SU-DHL-6 (cell line): ENCODE results near the gene OLFML2B.

Source experiments
- H2AFZ ChIP-seq: fragments of 200-600 bp; sonication (generic); 2 replicates; pipeline ENCODE4 v1.6.1; 2014; ENCODE audit warnings: low read depth, mild to moderate bottlenecking, moderate library complexity, mixed read lengths, antibody characterized with exemption, low read length; ENCODE audit not compliant: severe bottlenecking
- H3F3A ChIP-seq: fragments of 200-600 bp; shearing (Covaris generic); 2 replicates; pipeline ENCODE4 v1.6.0; 2016; ENCODE audit warnings: antibody characterized with exemption, mild to moderate bottlenecking; ENCODE audit not compliant: insufficient read depth
- H3K27ac ChIP-seq: fragments of 200-600 bp; sonication (generic); 2 replicates; pipeline ENCODE4 v1.5.1; 2016; ENCODE audit warnings: low read depth, mild to moderate bottlenecking, low read length, moderate library complexity, mixed read lengths
- H3K27me3 ChIP-seq: fragments of 200-600 bp; sonication (generic), shearing (Covaris generic); 2 replicates; pipeline ENCODE4 v1.6.0; 2014; ENCODE audit warnings: mild to moderate bottlenecking, low read length
- H3K36me3 ChIP-seq: fragments of 200-600 bp; sonication (generic); 2 replicates; pipeline ENCODE4 v1.6.1; 2014; ENCODE audit warnings: mild to moderate bottlenecking, low read length, mixed read lengths
- H3K4me2 ChIP-seq: fragments of 300-600, 200-600 bp; shearing (Covaris generic), sonication (generic); 2 replicates; pipeline ENCODE4 v1.6.0; 2014; ENCODE audit warnings: low read length, low read depth, mild to moderate bottlenecking; ENCODE audit not compliant: poor library complexity, severe bottlenecking
- H3K4me3 ChIP-seq: fragments of 200-600 bp; sonication (generic); 2 replicates; pipeline ENCODE4 v1.5.1; 2014; ENCODE audit warnings: antibody characterized with exemption, low read length, mild to moderate bottlenecking, mixed read lengths; ENCODE audit not compliant: insufficient read depth, poor library complexity, severe bottlenecking
- H3K79me2 ChIP-seq: fragments of 200-600 bp; sonication (generic); 2 replicates; pipeline ENCODE4 v1.6.1; 2014; ENCODE audit warnings: mild to moderate bottlenecking, low read length, moderate library complexity; ENCODE audit not compliant: insufficient read depth
- H3K9ac ChIP-seq: fragments of 200-600 bp; sonication (generic); 2 replicates; pipeline ENCODE4 v1.7.0; 2014; ENCODE audit warnings: mild to moderate bottlenecking, low read length
- H3K9me2 ChIP-seq: fragments of 200-600 bp; sonication (generic); replicated peaks from 2 replicates; pipeline ENCODE4 v1.6.1; 2014; ENCODE audit warnings: low read length; ENCODE audit not compliant: insufficient read depth
- H3K9me3 ChIP-seq: fragments of 200-600 bp; sonication (generic); 2 replicates; pipeline ENCODE4 v1.6.1; 2014; ENCODE audit warnings: low read length, mixed read lengths; ENCODE audit not compliant: insufficient read depth
- H4K20me1 ChIP-seq: fragments of 200-600 bp; sonication (generic); 2 replicates; pipeline ENCODE4 v1.6.1; 2014; ENCODE audit warnings: low read depth, mild to moderate bottlenecking, antibody characterized with exemption, low read length, moderate library complexity, mixed read lengths
- EZH2phosphoT487 ChIP-seq: fragments of 200-600 bp; sonication (generic), shearing (Covaris generic); conservative IDR thresholded peaks from 2 replicates; pipeline ENCODE4 v1.6.1; 2018; ENCODE audit warnings: mild to moderate bottlenecking, antibody characterized with exemption, low read length, moderate library complexity, mixed read lengths
- TF ChIP-seq, protein P1 (sequence below): fragments of 200-600 bp; sonication (generic); IDR thresholded peaks from one replicate; pipeline ENCODE4 v1.5.1; 2017; ENCODE audit warnings: antibody characterized with exemption, mild to moderate bottlenecking, low read length, moderate library complexity; ENCODE audit not compliant: insufficient read depth, poor library complexity, severe bottlenecking

Gene OLFML2B

DNA sequence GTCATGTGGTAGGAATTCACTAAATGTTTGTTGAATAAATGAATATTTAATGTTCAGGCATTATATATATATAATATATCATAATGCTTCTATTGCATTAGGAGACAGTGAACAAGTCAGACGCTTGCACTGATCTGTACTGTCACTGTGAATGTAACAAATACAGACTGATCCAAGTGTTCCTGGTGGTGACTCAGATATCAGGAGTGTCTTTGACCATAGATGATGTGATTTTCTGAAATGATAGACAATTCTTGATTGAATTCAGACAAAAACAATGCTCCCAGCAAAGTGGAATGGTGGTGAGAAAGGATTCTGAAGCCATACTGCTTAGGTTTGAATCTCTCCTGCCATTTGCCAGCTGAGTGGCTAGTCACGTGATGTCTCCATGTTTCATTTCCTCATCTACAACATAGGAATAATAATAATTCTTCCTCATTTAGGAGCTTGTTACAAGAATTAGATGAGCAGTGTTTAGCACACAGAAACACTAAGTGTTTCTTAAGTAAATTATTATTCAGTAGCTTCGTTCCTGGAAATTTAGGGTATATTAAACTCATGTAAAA is 71.0 kb downstream of the OLFML2B start:
- Histone ChIP-seq H2AFZ (no peak overlapping the region), H3K9ac (no peak overlapping the region), H3K9me3 (no peaks in the 10 kb centered on the region), H3K27ac (no peak overlapping the region), H3K4me3 (no peak overlapping the region), H3K9me2 (no peaks in the 10 kb centered on the region), H3K79me2 (no peaks in the 10 kb centered on the region), H3K4me2 (no peak overlapping the region), H4K20me1 (no peaks in the 10 kb centered on the region), H3K36me3 (no peaks in the 10 kb centered on the region), H3K27me3 (no peaks in the 10 kb centered on the region), H3F3A (no peaks in the 10 kb centered on the region)
- no peak for TF ChIP-seq EZH2phosphoT487
- TF ChIP-seq, protein P1, sequence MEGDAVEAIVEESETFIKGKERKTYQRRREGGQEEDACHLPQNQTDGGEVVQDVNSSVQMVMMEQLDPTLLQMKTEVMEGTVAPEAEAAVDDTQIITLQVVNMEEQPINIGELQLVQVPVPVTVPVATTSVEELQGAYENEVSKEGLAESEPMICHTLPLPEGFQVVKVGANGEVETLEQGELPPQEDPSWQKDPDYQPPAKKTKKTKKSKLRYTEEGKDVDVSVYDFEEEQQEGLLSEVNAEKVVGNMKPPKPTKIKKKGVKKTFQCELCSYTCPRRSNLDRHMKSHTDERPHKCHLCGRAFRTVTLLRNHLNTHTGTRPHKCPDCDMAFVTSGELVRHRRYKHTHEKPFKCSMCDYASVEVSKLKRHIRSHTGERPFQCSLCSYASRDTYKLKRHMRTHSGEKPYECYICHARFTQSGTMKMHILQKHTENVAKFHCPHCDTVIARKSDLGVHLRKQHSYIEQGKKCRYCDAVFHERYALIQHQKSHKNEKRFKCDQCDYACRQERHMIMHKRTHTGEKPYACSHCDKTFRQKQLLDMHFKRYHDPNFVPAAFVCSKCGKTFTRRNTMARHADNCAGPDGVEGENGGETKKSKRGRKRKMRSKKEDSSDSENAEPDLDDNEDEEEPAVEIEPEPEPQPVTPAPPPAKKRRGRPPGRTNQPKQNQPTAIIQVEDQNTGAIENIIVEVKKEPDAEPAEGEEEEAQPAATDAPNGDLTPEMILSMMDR = no peak

DNA sequence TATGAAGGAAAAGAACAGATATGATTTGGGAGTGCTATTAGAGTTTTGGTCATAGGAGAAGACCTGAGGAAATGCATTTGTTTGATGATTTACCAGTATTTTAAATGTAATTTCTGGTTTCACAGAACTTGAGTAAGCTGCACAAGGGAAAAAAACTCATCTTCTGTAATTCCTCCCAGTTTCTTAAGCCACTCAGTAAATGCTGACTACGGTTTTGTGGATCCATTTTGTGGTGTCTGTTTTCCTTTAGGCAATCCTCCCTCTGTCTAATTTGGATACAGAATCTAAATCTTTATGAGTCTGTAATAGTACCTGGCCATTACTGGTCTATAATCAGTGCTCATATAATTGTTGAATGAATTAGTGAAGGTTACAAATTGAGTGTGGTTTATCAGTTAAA is 72.0 kb downstream of the OLFML2B start:
- no peaks in the 10 kb centered on the region for H3K9me2 ChIP-seq
- no peaks in the 10 kb centered on the region for H3K27me3 ChIP-seq
- H4K20me1 ChIP-seq = no peaks in the 10 kb centered on the region
- no peaks in the 10 kb centered on the region for H3K79me2 ChIP-seq
- no peak overlapping the region for H3K4me3 ChIP-seq
- no peak overlapping the region for H3K9ac ChIP-seq
- no peaks in the 10 kb centered on the region for H3K9me3 ChIP-seq
- no peak overlapping the region for H3K27ac ChIP-seq
- TF ChIP-seq EZH2phosphoT487 = no peak
- H2AFZ ChIP-seq = no peak overlapping the region
- H3F3A ChIP-seq = no peaks in the 10 kb centered on the region
- no peak overlapping the region for H3K4me2 ChIP-seq
- no peaks in the 10 kb centered on the region for H3K36me3 ChIP-seq

- H3K27me3 ChIP-seq = no peaks in the 10 kb centered on the region
- H3K4me2 ChIP-seq = no peak overlapping the region
- TF ChIP-seq, protein P1 = no peak
- TF ChIP-seq EZH2phosphoT487 = no peak
- no peaks in the 10 kb centered on the region for H3K36me3 ChIP-seq
- H3K27ac ChIP-seq = no peak overlapping the region
- no peaks in the 10 kb centered on the region for H3K79me2 ChIP-seq
- H3K4me3 ChIP-seq = no peak overlapping the region
- no peaks in the 10 kb centered on the region for H3K9me2 ChIP-seq
- H2AFZ ChIP-seq = no peak overlapping the region
- H3K9me3 ChIP-seq = no peaks in the 10 kb centered on the region
- no peak overlapping the region for H3K9ac ChIP-seq
- no peaks in the 10 kb centered on the region for H3F3A ChIP-seq
- H4K20me1 ChIP-seq = no peaks in the 10 kb centered on the region
Observed at GRCh38 chr1:161950377-161950776, 73.3 kb downstream of the OLFML2B start.

DNA sequence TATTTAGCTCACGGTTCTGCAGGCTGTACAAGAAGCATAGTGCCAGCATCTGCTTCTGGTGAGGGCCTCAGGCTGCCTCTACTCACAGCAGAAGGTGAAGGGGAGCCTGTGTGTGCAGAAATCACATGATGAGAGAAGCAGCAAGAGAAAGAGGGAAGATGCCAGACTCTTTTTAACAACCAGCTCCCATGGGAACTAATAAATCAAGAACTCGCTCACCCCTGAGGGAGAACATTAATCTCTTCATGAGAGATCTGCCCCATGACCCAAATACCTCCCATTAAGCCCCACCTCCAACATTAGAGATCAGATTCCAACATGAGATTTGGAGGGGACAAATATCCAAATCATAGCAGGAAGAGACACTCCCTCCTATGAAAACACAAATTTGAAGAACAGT is 74.1 kb downstream of the OLFML2B start:
- Histone ChIP-seq H3K4me2 (no peak overlapping the region), H3K9ac (no peak overlapping the region), H3K9me2 (no peaks in the 10 kb centered on the region), H3K4me3 (no peak overlapping the region), H3K36me3 (no peaks in the 10 kb centered on the region), H2AFZ (no peak overlapping the region), H3K27ac (no peak overlapping the region), H3K79me2 (no peaks in the 10 kb centered on the region), H3K9me3 (no peaks in the 10 kb centered on the region), H3F3A (no peaks in the 10 kb centered on the region), H4K20me1 (no peaks in the 10 kb centered on the region), H3K27me3 (no peaks in the 10 kb centered on the region)
- TF ChIP-seq, protein P1 = no peak
- no peak for TF ChIP-seq EZH2phosphoT487
